Subcutaneous adipose tissue (tissue), 4 donors: Measurements from ENCODE around the gene DEFB110. TPM values are rescaled to one million over a fixed set of nuclear protein-coding genes. Genes with fewer than 3 reads are reported as not detected.

Experiments used
- total RNA-seq, 4 donors: library from RNA; depleted of rRNA; stranded (reverse); fragments of >200 nt; gene quantifications; one replicate each; pipeline ENCODE4 v1.1.0, GENCODE V29; 2016
- TF ChIP-seq, protein P1 (sequence below): fragments of 450-650 bp; IDR thresholded peaks from one replicate; pipeline ENCODE4 v1.5.1; 2016; ENCODE audit warnings: low read depth, mild to moderate bottlenecking, control low read depth, antibody characterized with exemption, moderate library complexity

The DEFB110 gene
- total RNA-seq, 4 donors from 2014 or later: not detected

- TF ChIP-seq, protein P1, sequence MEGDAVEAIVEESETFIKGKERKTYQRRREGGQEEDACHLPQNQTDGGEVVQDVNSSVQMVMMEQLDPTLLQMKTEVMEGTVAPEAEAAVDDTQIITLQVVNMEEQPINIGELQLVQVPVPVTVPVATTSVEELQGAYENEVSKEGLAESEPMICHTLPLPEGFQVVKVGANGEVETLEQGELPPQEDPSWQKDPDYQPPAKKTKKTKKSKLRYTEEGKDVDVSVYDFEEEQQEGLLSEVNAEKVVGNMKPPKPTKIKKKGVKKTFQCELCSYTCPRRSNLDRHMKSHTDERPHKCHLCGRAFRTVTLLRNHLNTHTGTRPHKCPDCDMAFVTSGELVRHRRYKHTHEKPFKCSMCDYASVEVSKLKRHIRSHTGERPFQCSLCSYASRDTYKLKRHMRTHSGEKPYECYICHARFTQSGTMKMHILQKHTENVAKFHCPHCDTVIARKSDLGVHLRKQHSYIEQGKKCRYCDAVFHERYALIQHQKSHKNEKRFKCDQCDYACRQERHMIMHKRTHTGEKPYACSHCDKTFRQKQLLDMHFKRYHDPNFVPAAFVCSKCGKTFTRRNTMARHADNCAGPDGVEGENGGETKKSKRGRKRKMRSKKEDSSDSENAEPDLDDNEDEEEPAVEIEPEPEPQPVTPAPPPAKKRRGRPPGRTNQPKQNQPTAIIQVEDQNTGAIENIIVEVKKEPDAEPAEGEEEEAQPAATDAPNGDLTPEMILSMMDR: no peak
Measured at GRCh38 chr6:49982046-49982445, 39.7 kb downstream of the DEFB110 start.

GRCh38 chr6:49980898-49981297, 40.9 kb downstream of the DEFB110 start:
- TF ChIP-seq, protein P1: no peak

DNA sequence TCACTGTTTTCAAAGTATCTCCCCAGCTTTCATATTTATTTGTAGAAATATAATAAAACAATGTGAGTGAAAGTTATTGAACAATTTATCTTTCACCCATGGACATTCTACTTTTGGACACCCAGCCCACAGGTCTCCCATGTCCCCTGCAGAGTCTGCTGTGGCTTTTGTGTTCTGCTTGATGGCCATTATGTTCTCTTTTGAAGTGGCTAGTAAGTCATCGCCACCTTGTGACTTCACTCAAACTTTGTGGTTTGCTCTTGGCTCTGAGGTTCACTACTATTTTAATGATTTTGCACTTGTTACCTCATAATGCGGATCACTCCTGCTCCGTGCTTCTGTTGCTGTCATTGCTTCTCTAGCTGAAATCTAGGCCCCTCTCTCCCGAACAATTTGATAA, 42.2 kb downstream of the DEFB110 start:
- TF ChIP-seq, protein P1: no peak

GRCh38 chr6:49978332-49979226, 43.2 kb downstream of the DEFB110 start:
- TF ChIP-seq, protein P1: no peak

DNA sequence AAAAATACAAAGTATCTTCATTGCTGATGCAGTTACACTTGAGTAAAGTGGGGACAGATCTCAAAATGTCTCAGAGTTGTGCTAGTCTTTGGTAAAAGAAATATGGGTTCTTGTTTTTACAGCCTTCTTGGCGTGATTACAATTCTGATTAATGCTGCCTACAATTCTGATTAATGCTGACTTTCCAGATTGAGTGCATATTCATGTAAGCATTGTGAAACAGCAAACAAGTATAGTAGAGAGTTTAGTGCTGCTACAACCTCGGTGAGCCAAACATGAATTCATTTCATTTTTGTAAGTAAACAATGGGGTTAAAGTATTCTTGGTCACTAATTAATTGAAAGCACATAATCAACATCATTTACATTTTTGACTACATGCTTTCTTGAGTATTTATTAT, 52.2 kb downstream of the DEFB110 start, which contains the start of gene DEFB113:
Gene DEFB113, minus strand, starts transcription at position 21 of the 400 bp plus-strand sequence. Its CDS starts 0 bp downstream, at position 21.
- TF ChIP-seq, protein P1: no peak

Other genes starting within 250 kb of the DEFB110 start
- not detected for gene PGK2, start 234.7 kb downstream of the DEFB110 start, total RNA-seq
- gene CRISP1, start 155.5 kb downstream of the DEFB110 start, total RNA-seq: not detected
- gene DEFB114, start 57.8 kb downstream of the DEFB110 start, total RNA-seq: not detected
- not detected for gene DEFB113, start 52.4 kb downstream of the DEFB110 start, total RNA-seq
- not detected for gene DEFB112, start 27.9 kb upstream of the DEFB110 start, total RNA-seq